Thoracic aorta (tissue), 2 donors: ENCODE measurements around the gene PCBP2. TPM values are rescaled to one million over a fixed set of nuclear protein-coding genes. Genes with fewer than 3 reads are reported as not detected.

Experiments used
- ATAC-seq: fragments of 150-250 bp; one replicate; pipeline ENCODE4 v1.8.0; 2017; ENCODE audit warnings: low read depth; ENCODE audit not compliant: insufficient number of reproducible peaks, low FRiP score
- DNase-seq: peaks from one replicate; pipeline ENCODE4 v3.0.0-alpha.2; 2020; ENCODE audit warnings: low spot score
- H3K27ac ChIP-seq, 2 donors: fragments of 200-600 bp; sonication (generic); 1 replicate in 1 of 2; 2 replicates in 1 of 2; pipeline ENCODE4 v1.5.1; 2016; ENCODE audit warnings: mild to moderate bottlenecking in 2 of 2, moderate library complexity in 2 of 2
- H3K27me3 ChIP-seq: fragments of 200-600 bp; sonication (generic); replicated peaks from 2 replicates; pipeline ENCODE4 v1.6.0; 2016; ENCODE audit warnings: mild to moderate bottlenecking; ENCODE audit not compliant: insufficient read depth
- H3K36me3 ChIP-seq: fragments of 200-600 bp; sonication (generic); one replicate; pipeline ENCODE4 v1.5.1; 2016
- H3K4me1 ChIP-seq, 2 donors: fragments of 200-600 bp; sonication (generic); 1 replicate in 1 of 2; 2 replicates in 1 of 2; pipeline versions ENCODE4 v1.5.1 to v1.6.0; 2016; ENCODE audit warnings: low read depth in 2 of 2, mild to moderate bottlenecking in 1 of 2; ENCODE audit not compliant: control insufficient read depth in 1 of 2
- H3K4me3 ChIP-seq: fragments of 200-600 bp; sonication (generic); 2 replicates; pipeline ENCODE4 v1.5.1; 2016; ENCODE audit warnings: mild to moderate bottlenecking
- H3K9me3 ChIP-seq: fragments of 200-600 bp; sonication (generic); 2 replicates; pipeline ENCODE4 v1.5.1; 2016
- total RNA-seq, 2 donors: library from RNA; depleted of rRNA; stranded (reverse); fragments of >200 nt; gene quantifications; one replicate each; pipeline versions ENCODE4 v1.1.0 to v1.2.3, GENCODE V29; 2016
- TF ChIP-seq, protein P1 (sequence below): fragments of 200-600 bp; sonication (generic); IDR thresholded peaks from one replicate; pipeline ENCODE4 v1.5.1; 2019; ENCODE audit warnings: antibody characterized with exemption

The PCBP2 gene
- total RNA-seq, 2 donors from 2014 or later: 326 to 466 TPM

DNA sequence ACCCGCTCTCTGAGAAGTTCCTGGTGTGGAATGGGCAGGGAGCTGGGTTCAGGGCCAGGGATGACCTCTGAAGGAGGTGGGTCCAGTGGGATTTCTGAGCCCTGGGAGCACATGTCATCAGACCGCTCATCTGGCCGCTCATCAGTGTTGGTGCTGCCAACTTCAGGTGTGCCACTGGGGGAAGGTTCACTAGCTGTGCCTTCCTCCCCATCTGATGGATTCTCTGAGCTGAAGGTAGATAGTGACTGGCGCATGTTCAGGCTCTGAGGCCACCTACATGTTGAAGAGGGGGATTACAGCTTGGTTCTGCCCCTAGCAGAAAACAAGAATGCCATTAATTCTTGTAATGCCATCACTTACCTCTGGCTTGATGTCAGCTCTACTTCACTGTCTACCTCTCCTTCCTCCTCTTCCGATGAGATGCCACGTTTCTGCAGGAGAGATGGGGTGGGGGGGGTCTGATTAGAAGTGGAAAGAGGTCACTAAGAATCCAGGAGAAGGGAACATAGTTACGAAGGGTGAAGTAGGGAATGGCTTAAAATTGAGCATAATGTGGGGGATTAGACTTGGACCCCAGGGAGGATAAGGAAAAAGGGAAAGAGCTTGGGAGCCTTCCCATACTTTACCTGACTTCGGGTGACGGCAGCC lies 30.2 kb downstream of the PCBP2 start:
- Histone ChIP-seq H3K4me3 (no peak overlapping the region), H3K9me3 (no peaks in the 10 kb centered on the region), H3K27me3 (no peaks in the 10 kb centered on the region), H3K4me1 (peaks cover 0 to 12% of the 10 kb centered on the region in 2 donors), H3K36me3 (peaks cover 78% of the 10 kb centered on the region), H3K27ac (peak overlapping the region; percentile 23 to 42)
- TF ChIP-seq, protein P1, sequence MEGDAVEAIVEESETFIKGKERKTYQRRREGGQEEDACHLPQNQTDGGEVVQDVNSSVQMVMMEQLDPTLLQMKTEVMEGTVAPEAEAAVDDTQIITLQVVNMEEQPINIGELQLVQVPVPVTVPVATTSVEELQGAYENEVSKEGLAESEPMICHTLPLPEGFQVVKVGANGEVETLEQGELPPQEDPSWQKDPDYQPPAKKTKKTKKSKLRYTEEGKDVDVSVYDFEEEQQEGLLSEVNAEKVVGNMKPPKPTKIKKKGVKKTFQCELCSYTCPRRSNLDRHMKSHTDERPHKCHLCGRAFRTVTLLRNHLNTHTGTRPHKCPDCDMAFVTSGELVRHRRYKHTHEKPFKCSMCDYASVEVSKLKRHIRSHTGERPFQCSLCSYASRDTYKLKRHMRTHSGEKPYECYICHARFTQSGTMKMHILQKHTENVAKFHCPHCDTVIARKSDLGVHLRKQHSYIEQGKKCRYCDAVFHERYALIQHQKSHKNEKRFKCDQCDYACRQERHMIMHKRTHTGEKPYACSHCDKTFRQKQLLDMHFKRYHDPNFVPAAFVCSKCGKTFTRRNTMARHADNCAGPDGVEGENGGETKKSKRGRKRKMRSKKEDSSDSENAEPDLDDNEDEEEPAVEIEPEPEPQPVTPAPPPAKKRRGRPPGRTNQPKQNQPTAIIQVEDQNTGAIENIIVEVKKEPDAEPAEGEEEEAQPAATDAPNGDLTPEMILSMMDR: no peak
- DNase-seq: no peak
- ATAC-seq: no peak

DNA sequence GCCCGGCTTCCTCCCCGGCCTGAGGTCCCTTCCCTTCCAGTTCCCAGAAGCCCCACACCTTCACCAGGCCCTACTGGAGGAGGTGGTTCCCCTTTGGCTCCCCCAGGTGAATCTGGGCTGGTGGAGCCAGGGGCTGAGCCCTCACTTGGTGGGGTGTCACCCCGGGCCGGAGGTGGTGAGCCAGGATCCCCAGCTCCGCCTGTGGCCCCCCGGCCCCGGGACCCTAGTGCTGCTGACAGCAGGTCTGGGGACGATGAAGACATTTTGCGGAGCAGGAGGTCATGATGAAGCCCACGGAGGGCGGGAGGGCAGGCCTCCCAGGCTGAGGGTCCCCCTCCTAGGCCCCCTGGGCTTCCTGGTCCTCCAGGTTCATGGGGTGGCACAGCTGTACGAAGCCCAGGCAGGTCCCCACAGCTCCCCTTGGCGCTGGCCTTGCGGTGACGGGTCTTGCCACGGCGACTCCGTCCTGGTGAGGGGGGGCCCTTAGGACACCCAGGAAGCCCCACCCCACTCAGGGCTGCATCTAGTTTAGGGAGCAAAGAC lies 30.8 kb downstream of the PCBP2 start:
- H3K4me1 ChIP-seq: peaks cover 0 to 12% of the 10 kb centered on the region in 2 donors
- TF ChIP-seq, protein P1: no peak

DNA sequence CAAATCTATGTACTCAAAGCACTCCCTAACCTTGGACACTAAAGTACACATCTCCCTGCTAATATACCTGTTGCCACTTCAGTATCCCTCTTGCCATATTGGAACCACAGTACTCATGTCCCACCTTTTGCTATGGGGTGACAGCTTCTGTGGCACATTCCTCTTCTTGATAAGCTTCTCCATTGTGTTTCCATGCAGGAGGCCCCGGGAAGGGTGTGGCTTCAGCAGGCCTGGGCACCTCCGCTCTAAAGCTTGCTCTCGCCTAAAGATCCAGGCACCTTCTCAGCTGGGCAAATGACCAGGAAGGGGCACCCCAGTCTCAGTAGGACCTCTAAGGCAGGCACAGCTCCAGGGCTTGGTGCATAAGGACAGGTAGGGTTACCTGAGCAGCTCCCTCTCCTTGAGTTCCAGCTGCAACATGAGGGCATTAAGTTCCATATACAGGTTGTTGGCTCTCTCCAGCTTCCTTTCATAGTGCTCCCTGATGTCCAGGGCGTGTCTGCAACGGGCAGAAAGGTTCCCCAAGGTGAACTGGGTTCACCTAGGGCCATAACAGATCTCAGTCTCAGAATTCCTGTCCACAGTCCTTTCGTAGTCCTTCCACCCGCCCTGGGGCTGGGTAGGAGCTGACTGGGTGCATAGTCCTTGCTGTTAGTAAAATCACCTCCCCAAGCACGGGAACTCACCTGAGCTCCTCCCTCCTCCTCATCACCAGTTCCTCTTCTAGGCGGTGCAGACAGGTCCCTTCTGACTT lies 31.5 kb downstream of the PCBP2 start:
- TF ChIP-seq, protein P1: no peak
- Histone ChIP-seq H3K4me3 (no peak overlapping the region), H3K27me3 (no peaks in the 10 kb centered on the region), H3K27ac (no peak overlapping the region), H3K4me1 (peaks cover 0 to 4% of the 10 kb centered on the region in 2 donors), H3K9me3 (no peaks in the 10 kb centered on the region), H3K36me3 (peaks cover 70% of the 10 kb centered on the region)
- DNase-seq (no peak), ATAC-seq (no peak)

More for the DNA sequence above, 30.8 kb downstream of the PCBP2 start:
- H3K27ac ChIP-seq: peak overlapping the region in 1 of 2 donors; percentile 42
- no peak for DNase-seq
- peaks cover 75% of the 10 kb centered on the region for H3K36me3 ChIP-seq
- no peaks in the 10 kb centered on the region for H3K9me3 ChIP-seq
- no peak overlapping the region for H3K4me3 ChIP-seq
- H3K27me3 ChIP-seq: no peaks in the 10 kb centered on the region
- no peak for ATAC-seq

- no peaks in the 10 kb centered on the region for H3K9me3 ChIP-seq
- H3K27me3 ChIP-seq: no peaks in the 10 kb centered on the region
- DNase-seq: no peak
- no peak overlapping the region for H3K4me3 ChIP-seq
- no peak overlapping the region for H3K27ac ChIP-seq
- no peak for ATAC-seq
- no peaks in the 10 kb centered on the region for H3K4me1 ChIP-seq
- peaks cover 64% of the 10 kb centered on the region for H3K36me3 ChIP-seq
- TF ChIP-seq, protein P1: no peak
Observed at GRCh38 chr12:53483979-53484377, 32.1 kb downstream of the PCBP2 start.
